Panc1 (cell line): ENCODE results near the gene ZNF584. TPM values are rescaled to one million over a fixed set of nuclear protein-coding genes. Genes with fewer than 3 reads are reported as not detected.

ENCODE experiments used
- ATAC-seq: fragments of 200-7000 bp; cut with Tn5 transposase; 2 replicates; pipeline ENCODE4 v1.9.1; 2020; ENCODE audit warnings: mild to moderate bottlenecking, moderate library complexity
- BruUV-seq: library from RNA; stranded (reverse); fragments of 400-500 nt; replicated peaks from 2 replicates; lab custom pipeline; 2021; lab: Mats Ljungman, UMichigan
- CTCF ChIA-PET: fragments of 300-600 bp; sonication (Branson Sonifier 250); formaldehyde crosslinking; loops from one replicate; lab custom pipeline; 2022; ENCODE audit warnings: antibody characterized with exemption; lab: Charles Lee
- POLR2A ChIA-PET: fragments of 300-600 bp; sonication (Branson Sonifier 250); formaldehyde crosslinking; loops from one replicate; lab custom pipeline; 2022; ENCODE audit warnings: antibody characterized with exemption; lab: Charles Lee
- DNase-seq: peaks from one replicate; pipeline ENCODE4 v3.0.0-alpha.2; 2010; ENCODE audit warnings: low read depth, low spot score
- H3K27ac ChIP-seq: 2 replicates; pipeline ENCODE4 v1.5.1; 2011; ENCODE audit warnings: mild to moderate bottlenecking, low read length, inconsistent platforms
- H3K27me3 ChIP-seq: fragments of 200-500 bp; sonication (Bioruptor generic); 2 replicates; pipeline ENCODE4 v1.6.0; 2014; ENCODE audit warnings: low read length, inconsistent platforms; ENCODE audit not compliant: control insufficient read depth, insufficient read depth
- H3K36me3 ChIP-seq: fragments of 200-500 bp; sonication (Bioruptor generic); 2 replicates; pipeline ENCODE4 v1.5.1; 2014; ENCODE audit warnings: inconsistent platforms, mild to moderate bottlenecking, low read length, moderate library complexity; ENCODE audit not compliant: control insufficient read depth, insufficient read depth
- H3K4me1 ChIP-seq: 2 replicates; pipeline ENCODE4 v1.5.1; 2011; ENCODE audit warnings: inconsistent platforms, mild to moderate bottlenecking, low read length, moderate library complexity; ENCODE audit not compliant: control insufficient read depth, insufficient read depth
- H3K4me3 ChIP-seq, 2 experiments: 2 replicates each; pipeline ENCODE4 v1.5.1; 2011 to 2012; ENCODE audit warnings: low read depth in 2 of 2, low read length in 2 of 2, mild to moderate bottlenecking in 2 of 2, inconsistent platforms in 1 of 2, moderate library complexity in 1 of 2
- H3K9me3 ChIP-seq: fragments of 200-500 bp; sonication (Bioruptor generic); 2 replicates; pipeline ENCODE4 v1.5.1; 2014; ENCODE audit warnings: low read depth, mild to moderate bottlenecking, inconsistent platforms, low read length, moderate library complexity; ENCODE audit not compliant: control insufficient read depth, insufficient read depth
- CTCF ChIP-seq: fragments of 450-650 bp; IDR thresholded peaks from 2 replicates; pipeline ENCODE4 v1.5.1; 2017; ENCODE audit warnings: mild to moderate bottlenecking
- POLR2AphosphoS5 ChIP-seq: IDR thresholded peaks from 2 replicates; pipeline ENCODE4 v1.6.1; 2012; ENCODE audit warnings: mild to moderate bottlenecking, low read depth, low read length, moderate library complexity
- SIN3A ChIP-seq: IDR thresholded peaks from 2 replicates; pipeline ENCODE4 v1.6.1; 2012; ENCODE audit warnings: low read depth, mild to moderate bottlenecking, low read length, moderate library complexity, borderline replicate concordance; ENCODE audit not compliant: insufficient read depth
- TCF7L2 ChIP-seq: IDR thresholded peaks from 2 replicates; pipeline ENCODE4 v1.6.1; 2011; ENCODE audit warnings: mild to moderate bottlenecking, low read depth, low read length, inconsistent platforms
- in situ Hi-C: cut with HindIII; loops from 2 replicates; pipeline ENCODE4 v1.10.0; 2016; ENCODE audit warnings: low sequenced_read_pairs, low pct_unique_long_range_greater_than_20kb
- intact Hi-C: fragments of 100-400 bp; cut with micrococcal nuclease; formaldehyde crosslinking; loops from one replicate; pipeline ENCODE4 v1.10.0; 2022; ENCODE audit not compliant: unreplicated experiment
- total RNA-seq: library from RNA; stranded (reverse); gene quantifications from one replicate; pipeline ENCODE4 v1.2.1, GENCODE V29; 2021; ENCODE audit not compliant: unreplicated experiment
- TF ChIP-seq, protein P1 (sequence below), 2 experiments: IDR thresholded peaks; 2 replicates each; pipeline ENCODE4 v1.6.1; 2011 to 2012; ENCODE audit warnings: low read depth in 2 of 2, control low read depth in 1 of 2, low read length in 1 of 2, mild to moderate bottlenecking in 1 of 2, moderate library complexity in 1 of 2; ENCODE audit not compliant: insufficient read depth in 1 of 2

ZNF584 gene
- total RNA-seq, 1 experiment from 2014 or later = 29.0 TPM

GRCh38 chr19:58417071-58417470, 8.6 kb downstream of the ZNF584 start:
- Histone ChIP-seq H3K9me3 (peaks cover 4% of the 10 kb centered on the region; the same call in 1 of the 2 replicates), H3K36me3 (peaks cover 8% of the 10 kb centered on the region; the same call in 1 of the 2 replicates), H3K27ac (no peak overlapping the region), H3K27me3 (no peaks in the 10 kb centered on the region), H3K4me1 (no peaks in the 10 kb centered on the region), H3K4me3 (no peak overlapping the region)
- in situ Hi-C loops = no loop called here
- ATAC-seq (no peak), DNase-seq (no peak)
- TF ChIP-seq TCF7L2 (no peak), POLR2AphosphoS5 (no peak), CTCF (no peak), SIN3A (no peak)
- TF ChIP-seq, protein P1, sequence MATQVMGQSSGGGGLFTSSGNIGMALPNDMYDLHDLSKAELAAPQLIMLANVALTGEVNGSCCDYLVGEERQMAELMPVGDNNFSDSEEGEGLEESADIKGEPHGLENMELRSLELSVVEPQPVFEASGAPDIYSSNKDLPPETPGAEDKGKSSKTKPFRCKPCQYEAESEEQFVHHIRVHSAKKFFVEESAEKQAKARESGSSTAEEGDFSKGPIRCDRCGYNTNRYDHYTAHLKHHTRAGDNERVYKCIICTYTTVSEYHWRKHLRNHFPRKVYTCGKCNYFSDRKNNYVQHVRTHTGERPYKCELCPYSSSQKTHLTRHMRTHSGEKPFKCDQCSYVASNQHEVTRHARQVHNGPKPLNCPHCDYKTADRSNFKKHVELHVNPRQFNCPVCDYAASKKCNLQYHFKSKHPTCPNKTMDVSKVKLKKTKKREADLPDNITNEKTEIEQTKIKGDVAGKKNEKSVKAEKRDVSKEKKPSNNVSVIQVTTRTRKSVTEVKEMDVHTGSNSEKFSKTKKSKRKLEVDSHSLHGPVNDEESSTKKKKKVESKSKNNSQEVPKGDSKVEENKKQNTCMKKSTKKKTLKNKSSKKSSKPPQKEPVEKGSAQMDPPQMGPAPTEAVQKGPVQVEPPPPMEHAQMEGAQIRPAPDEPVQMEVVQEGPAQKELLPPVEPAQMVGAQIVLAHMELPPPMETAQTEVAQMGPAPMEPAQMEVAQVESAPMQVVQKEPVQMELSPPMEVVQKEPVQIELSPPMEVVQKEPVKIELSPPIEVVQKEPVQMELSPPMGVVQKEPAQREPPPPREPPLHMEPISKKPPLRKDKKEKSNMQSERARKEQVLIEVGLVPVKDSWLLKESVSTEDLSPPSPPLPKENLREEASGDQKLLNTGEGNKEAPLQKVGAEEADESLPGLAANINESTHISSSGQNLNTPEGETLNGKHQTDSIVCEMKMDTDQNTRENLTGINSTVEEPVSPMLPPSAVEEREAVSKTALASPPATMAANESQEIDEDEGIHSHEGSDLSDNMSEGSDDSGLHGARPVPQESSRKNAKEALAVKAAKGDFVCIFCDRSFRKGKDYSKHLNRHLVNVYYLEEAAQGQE (IDR thresholded peaks at IDR 0.05; ENCODE audit: insufficient read depth in 1 of 2, low read depth in 2 of 2, low read length in 1 of 2) = no peak
- CTCF ChIA-PET = no interaction called here
- TSS peak; percentile 51 for BruUV-seq
- POLR2A ChIA-PET = interaction anchor here (0.5 kb wide), 1 partner anchor 46 kb away, joined by 6 read pairs; no protein-coding TSS in a partner anchor
- intact Hi-C loops = no loop called here

- no peaks in the 10 kb centered on the region for H3K27me3 ChIP-seq
- no peak for ATAC-seq
- POLR2A ChIA-PET = no interaction called here
- BruUV-seq = no TSS peak
- in situ Hi-C loops = no loop called here
- H3K4me1 ChIP-seq = no peaks in the 10 kb centered on the region
- CTCF ChIA-PET = no interaction called here
- H3K27ac ChIP-seq = no peak overlapping the region
- H3K36me3 ChIP-seq = no peaks in the 10 kb centered on the region
- H3K4me3 ChIP-seq = no peak overlapping the region
- TF ChIP-seq SIN3A (no peak), POLR2AphosphoS5 (no peak), CTCF (no peak), TCF7L2 (no peak)
- TF ChIP-seq, protein P1 (IDR thresholded peaks at IDR 0.05; ENCODE audit: insufficient read depth in 1 of 2, low read depth in 2 of 2, low read length in 1 of 2) = no peak
- intact Hi-C loops = no loop called here
- no peak for DNase-seq
- peaks cover 19% of the 10 kb centered on the region for H3K9me3 ChIP-seq
Observed at GRCh38 chr19:58428617-58429016, 20.2 kb downstream of the ZNF584 start.
